IPS-NIHi11 (cell line): ENCODE measurements around the gene OR1F1.

Experiments
- DNase-seq: peaks from one replicate; pipeline ENCODE4 v3.0.0; 2012; ENCODE audit warnings: mixed read lengths, low spot score

OR1F1 gene

GRCh38 chr16:3249020-3249419, 61.0 kb downstream of the OR1F1 start:
- no peak for DNase-seq

GRCh38 chr16:3249451-3249850, 61.4 kb downstream of the OR1F1 start:
- no peak for DNase-seq

GRCh38 chr16:3252967-3253366, 65.0 kb downstream of the OR1F1 start:
- no peak for DNase-seq

- DNase-seq = no peak
Observed at GRCh38 chr16:3254309-3254708, 66.3 kb downstream of the OR1F1 start.
